Ishikawa (cell line): Measurements from ENCODE around the gene RASD1.

Experiments
- CREB1 ChIP-seq: IDR thresholded peaks from 2 replicates; pipeline ENCODE4 v1.6.1; 2012; ENCODE audit warnings: low read depth
- EP300 ChIP-seq: IDR thresholded peaks from 2 replicates; pipeline ENCODE4 v1.6.1; 2012; ENCODE audit warnings: borderline replicate concordance
- RAD21 ChIP-seq: IDR thresholded peaks from 2 replicates; pipeline ENCODE4 v1.6.1; 2012; ENCODE audit warnings: low read depth
- TEAD4 ChIP-seq: IDR thresholded peaks from 2 replicates; pipeline ENCODE4 v1.6.1; 2012
- YY1 ChIP-seq: IDR thresholded peaks from 2 replicates; pipeline ENCODE4 v1.6.1; 2012; ENCODE audit warnings: low read depth
- TF ChIP-seq, protein P1 (sequence below): IDR thresholded peaks from 2 replicates; pipeline ENCODE4 v1.6.1; 2012
- TF ChIP-seq, protein P2 (sequence below): IDR thresholded peaks from 2 replicates; pipeline ENCODE4 v1.6.1; 2012; ENCODE audit warnings: low read depth, mild to moderate bottlenecking

DNA sequence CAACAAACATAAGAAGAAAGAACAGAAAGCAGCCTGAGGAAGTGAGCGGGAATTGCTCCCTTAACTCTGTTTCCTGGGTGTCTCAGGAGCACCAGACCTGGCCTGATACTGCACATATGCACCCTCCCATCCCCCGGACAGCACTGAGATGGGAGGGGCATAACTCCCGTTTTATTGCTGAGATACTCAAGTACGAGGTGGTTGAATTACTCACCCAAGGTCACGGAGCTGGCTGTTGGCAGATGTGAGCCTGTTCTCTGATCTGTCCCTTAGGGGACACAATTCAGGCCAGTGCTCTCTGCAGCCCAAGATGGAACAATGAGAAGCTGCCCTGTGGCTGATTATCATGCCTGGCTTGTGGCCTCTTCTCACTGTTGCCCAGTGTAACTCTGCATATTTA, 28.5 kb downstream of the RASD1 start:
- TF ChIP-seq, protein P1, sequence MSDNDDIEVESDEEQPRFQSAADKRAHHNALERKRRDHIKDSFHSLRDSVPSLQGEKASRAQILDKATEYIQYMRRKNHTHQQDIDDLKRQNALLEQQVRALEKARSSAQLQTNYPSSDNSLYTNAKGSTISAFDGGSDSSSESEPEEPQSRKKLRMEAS: no peak
- TF ChIP-seq EP300 (no peak), YY1 (no peak), TEAD4 (no peak), RAD21 (no peak), CREB1 (no peak)
- TF ChIP-seq, protein P2, sequence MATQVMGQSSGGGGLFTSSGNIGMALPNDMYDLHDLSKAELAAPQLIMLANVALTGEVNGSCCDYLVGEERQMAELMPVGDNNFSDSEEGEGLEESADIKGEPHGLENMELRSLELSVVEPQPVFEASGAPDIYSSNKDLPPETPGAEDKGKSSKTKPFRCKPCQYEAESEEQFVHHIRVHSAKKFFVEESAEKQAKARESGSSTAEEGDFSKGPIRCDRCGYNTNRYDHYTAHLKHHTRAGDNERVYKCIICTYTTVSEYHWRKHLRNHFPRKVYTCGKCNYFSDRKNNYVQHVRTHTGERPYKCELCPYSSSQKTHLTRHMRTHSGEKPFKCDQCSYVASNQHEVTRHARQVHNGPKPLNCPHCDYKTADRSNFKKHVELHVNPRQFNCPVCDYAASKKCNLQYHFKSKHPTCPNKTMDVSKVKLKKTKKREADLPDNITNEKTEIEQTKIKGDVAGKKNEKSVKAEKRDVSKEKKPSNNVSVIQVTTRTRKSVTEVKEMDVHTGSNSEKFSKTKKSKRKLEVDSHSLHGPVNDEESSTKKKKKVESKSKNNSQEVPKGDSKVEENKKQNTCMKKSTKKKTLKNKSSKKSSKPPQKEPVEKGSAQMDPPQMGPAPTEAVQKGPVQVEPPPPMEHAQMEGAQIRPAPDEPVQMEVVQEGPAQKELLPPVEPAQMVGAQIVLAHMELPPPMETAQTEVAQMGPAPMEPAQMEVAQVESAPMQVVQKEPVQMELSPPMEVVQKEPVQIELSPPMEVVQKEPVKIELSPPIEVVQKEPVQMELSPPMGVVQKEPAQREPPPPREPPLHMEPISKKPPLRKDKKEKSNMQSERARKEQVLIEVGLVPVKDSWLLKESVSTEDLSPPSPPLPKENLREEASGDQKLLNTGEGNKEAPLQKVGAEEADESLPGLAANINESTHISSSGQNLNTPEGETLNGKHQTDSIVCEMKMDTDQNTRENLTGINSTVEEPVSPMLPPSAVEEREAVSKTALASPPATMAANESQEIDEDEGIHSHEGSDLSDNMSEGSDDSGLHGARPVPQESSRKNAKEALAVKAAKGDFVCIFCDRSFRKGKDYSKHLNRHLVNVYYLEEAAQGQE: no peak
